Measurements from ENCODE around the gene NANOGP8. TPM values are rescaled to one million over a fixed set of nuclear protein-coding genes. Genes with fewer than 3 reads are reported as not detected.

NANOGP8 gene
- total RNA-seq, 1 experiment from 2014 or later = 88.4 TPM

GRCh38 chr15:35121611-35122359 lies 36.7 kb upstream of the NANOGP8 start:
- H3K23ac ChIP-seq (ENCODE audit: insufficient read length, low read depth, low read length) = no peak overlapping the region
- no peak for DNase-seq
- no peaks in the 10 kb centered on the region for H3K9me3 Mint-ChIP-seq
- no peak overlapping the region for H2BK120ac ChIP-seq (ENCODE audit: low read depth, low read length, poor library complexity, severe bottlenecking)
- H4K91ac ChIP-seq (ENCODE audit: insufficient read length, low read depth, low read length) = no peak overlapping the region
- no peak for TF ChIP-seq CTCF (conservative IDR thresholded peaks at IDR 0.05)
- H3K23me2 ChIP-seq (ENCODE audit: insufficient read length, low read depth, low read length, poor library complexity, severe bottlenecking) = no peaks in the 10 kb centered on the region
- H3K56ac ChIP-seq (ENCODE audit: insufficient read length, low read depth, low read length) = no peak overlapping the region
- H2BK5ac ChIP-seq (ENCODE audit: insufficient read length, low read length) = no peak overlapping the region
- H4K8ac ChIP-seq (replicated peaks; ENCODE audit: insufficient read length, low read depth, low read length) = no peak overlapping the region
- H2BK15ac ChIP-seq (ENCODE audit: low read depth, low read length) = no peak overlapping the region
- no peak overlapping the region for H3K4ac ChIP-seq (ENCODE audit: low read depth, low read length)
- H4K5ac ChIP-seq (ENCODE audit: insufficient read length, low read depth, low read length) = no peak overlapping the region
- no peaks in the 10 kb centered on the region for H3K79me2 ChIP-seq (ENCODE audit: insufficient read depth, low read length)
- H3K18ac ChIP-seq (ENCODE audit: insufficient read length, low read depth, low read length) = no peak overlapping the region
- no peak overlapping the region for H3K14ac ChIP-seq (ENCODE audit: insufficient read depth, low read length)
- no peak overlapping the region for H3K4me2 ChIP-seq (ENCODE audit: insufficient read depth, insufficient read length, low read length)
- peaks cover 2% of the 10 kb centered on the region; the same call in 1 of the 2 replicates for H3K4me1 ChIP-seq (ENCODE audit: insufficient read depth, low read length)
- no peak overlapping the region for H3K27ac Mint-ChIP-seq
- H3K27me3 Mint-ChIP-seq (ENCODE audit: low read depth) = no peaks in the 10 kb centered on the region
- WGBS (ENCODE audit: extremely low coverage, insufficient read length, low lambda C conversion rate) = no CpG with 5 or more reads among the region's 47 CpGs
- H4K20me1 ChIP-seq (ENCODE audit: control insufficient read depth, insufficient read depth, insufficient read length) = no peaks in the 10 kb centered on the region
- H2AK5ac ChIP-seq (ENCODE audit: insufficient read length, low read length) = no peak overlapping the region
- no peak overlapping the region for H3K27ac ChIP-seq (ENCODE audit: insufficient read length, low read depth, low read length)
- no peaks in the 10 kb centered on the region for H3K27me3 ChIP-seq (ENCODE audit: insufficient read depth, low read length)
- no peak overlapping the region for H2BK12ac ChIP-seq (ENCODE audit: insufficient read length, low read depth, low read length)
- H2BK20ac ChIP-seq (ENCODE audit: low read depth, low read length, poor library complexity, severe bottlenecking) = no peak overlapping the region
- peaks cover 13 to 14% of the 10 kb centered on the region in 2 experiments for H3K4me1 Mint-ChIP-seq
- H2AFZ ChIP-seq (ENCODE audit: low read length) = no peak overlapping the region
- H3K9ac ChIP-seq (ENCODE audit: extremely low read depth, insufficient read length, low read length) = no peak overlapping the region
- no peak overlapping the region for H3T11ph ChIP-seq (ENCODE audit: low read length)
- no peaks in the 10 kb centered on the region for H3K79me1 ChIP-seq (ENCODE audit: insufficient read depth, low read depth, low read length, poor library complexity, severe bottlenecking)
- no peak overlapping the region for H3K4me3 Mint-ChIP-seq
- no peaks in the 10 kb centered on the region for H3K9me3 ChIP-seq (ENCODE audit: control insufficient read depth, low read depth, low read length)
- peaks cover 0 to 4% (median 0%) of the 10 kb centered on the region in 3 experiments; a peak in 1 of 7 replicates for H3K36me3 Mint-ChIP-seq (ENCODE audit: insufficient read depth in 1 of 3, low read depth in 3 of 3)
